ENCODE data around the gene NDUFS3.
A peak's percentile ranks its signal among the peaks of the same experiment; 100 is the strongest.

NDUFS3 gene

DNA sequence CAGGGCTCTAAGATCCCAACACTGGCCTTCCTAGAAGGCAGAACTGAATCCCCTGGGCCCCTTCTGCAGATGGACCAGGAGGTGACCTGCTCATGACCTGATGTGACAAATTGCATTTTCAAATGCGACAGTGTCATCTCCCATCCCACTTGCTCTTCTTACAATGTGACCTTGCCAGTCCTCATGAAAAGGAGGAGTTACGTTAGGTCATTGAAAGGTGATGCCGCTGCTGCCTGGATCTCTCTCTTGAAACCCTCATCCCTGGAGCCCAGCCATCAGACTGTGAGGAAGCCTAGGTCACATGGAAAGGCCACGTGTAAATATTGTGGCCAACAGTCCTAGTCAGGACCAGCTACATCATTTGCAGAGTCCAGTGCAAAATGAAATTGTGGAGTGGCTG, 21.0 kb downstream of the NDUFS3 start:
- no peak for DNase-seq (ENCODE audit: low read depth)
- H3K4me3 ChIP-seq (ENCODE audit: low read depth, low read length): no peak overlapping the region
- TF ChIP-seq, protein P1, sequence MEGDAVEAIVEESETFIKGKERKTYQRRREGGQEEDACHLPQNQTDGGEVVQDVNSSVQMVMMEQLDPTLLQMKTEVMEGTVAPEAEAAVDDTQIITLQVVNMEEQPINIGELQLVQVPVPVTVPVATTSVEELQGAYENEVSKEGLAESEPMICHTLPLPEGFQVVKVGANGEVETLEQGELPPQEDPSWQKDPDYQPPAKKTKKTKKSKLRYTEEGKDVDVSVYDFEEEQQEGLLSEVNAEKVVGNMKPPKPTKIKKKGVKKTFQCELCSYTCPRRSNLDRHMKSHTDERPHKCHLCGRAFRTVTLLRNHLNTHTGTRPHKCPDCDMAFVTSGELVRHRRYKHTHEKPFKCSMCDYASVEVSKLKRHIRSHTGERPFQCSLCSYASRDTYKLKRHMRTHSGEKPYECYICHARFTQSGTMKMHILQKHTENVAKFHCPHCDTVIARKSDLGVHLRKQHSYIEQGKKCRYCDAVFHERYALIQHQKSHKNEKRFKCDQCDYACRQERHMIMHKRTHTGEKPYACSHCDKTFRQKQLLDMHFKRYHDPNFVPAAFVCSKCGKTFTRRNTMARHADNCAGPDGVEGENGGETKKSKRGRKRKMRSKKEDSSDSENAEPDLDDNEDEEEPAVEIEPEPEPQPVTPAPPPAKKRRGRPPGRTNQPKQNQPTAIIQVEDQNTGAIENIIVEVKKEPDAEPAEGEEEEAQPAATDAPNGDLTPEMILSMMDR (conservative IDR thresholded peaks at IDR 0.05; ENCODE audit: low read depth, low read length): no peak

GRCh38 chr11:47603295-47603694, 24.4 kb downstream of the NDUFS3 start:
- no peak for DNase-seq (ENCODE audit: low read depth)
- TF ChIP-seq, protein P1 (conservative IDR thresholded peaks at IDR 0.05; ENCODE audit: low read depth, low read length): no peak

DNA sequence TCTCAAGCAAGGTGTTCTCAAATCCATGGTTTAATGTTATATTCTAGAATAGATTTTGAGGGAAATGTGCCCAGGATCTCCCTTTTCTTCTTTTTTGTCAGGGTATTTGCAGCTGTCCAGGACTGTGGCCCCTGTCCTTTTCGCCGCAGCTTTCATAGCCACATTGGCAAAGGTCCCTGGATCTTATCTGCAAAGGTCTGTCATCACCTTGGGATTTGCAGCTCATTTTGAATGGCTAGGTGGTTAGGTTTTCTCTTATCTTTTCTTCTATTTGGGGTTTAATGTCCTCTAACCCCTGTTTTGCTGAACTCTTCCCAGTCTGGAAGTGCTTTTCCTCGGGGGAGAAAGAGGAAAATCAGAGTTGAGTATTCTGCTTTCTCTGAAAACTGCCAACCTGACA, 27.0 kb downstream of the NDUFS3 start:
- no peak for DNase-seq (ENCODE audit: low read depth)
- no peak overlapping the region for H3K4me3 ChIP-seq (ENCODE audit: low read depth, low read length)
- TF ChIP-seq, protein P1 (conservative IDR thresholded peaks at IDR 0.05; ENCODE audit: low read depth, low read length): no peak

More at GRCh38 chr11:47603295-47603694, 24.4 kb downstream of the NDUFS3 start:
- H3K4me3 ChIP-seq (ENCODE audit: low read depth, low read length): no peak overlapping the region

GRCh38 chr11:47606731-47607130, 27.9 kb downstream of the NDUFS3 start:
- TF ChIP-seq, protein P1 (conservative IDR thresholded peaks at IDR 0.05; ENCODE audit: low read depth, low read length): no peak
- no peak overlapping the region for H3K4me3 ChIP-seq (ENCODE audit: low read depth, low read length)
- DNase-seq (ENCODE audit: low read depth): peak; percentile 70

GRCh38 chr11:47607380-47607779, 28.5 kb downstream of the NDUFS3 start:
- peak; percentile 94 for DNase-seq (ENCODE audit: low read depth)
- H3K4me3 ChIP-seq (ENCODE audit: low read depth, low read length): no peak overlapping the region
- TF ChIP-seq, protein P1 (conservative IDR thresholded peaks at IDR 0.05; ENCODE audit: low read depth, low read length): no peak

DNA sequence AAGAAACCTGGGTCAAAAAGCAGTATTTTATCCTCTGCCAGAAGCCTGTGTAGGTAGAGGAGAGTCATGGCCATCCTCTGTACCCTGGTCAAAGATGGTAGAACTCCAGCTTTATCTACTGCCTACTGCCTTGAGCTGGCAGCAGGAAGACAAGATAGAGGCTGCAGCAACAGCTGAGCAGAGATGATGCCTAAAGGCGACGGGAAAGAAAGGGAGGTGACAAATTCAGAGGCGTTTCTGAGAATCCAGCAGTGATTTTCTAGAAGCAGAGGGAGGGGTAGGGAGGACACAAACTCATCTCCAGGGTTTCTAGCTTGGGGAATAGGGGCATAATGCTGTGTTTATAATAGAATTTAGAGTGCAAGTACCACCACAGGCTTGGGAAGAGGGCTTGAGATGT, 30.8 kb downstream of the NDUFS3 start:
- TF ChIP-seq, protein P1 (conservative IDR thresholded peaks at IDR 0.05; ENCODE audit: low read depth, low read length): no peak
- no peak overlapping the region for H3K4me3 ChIP-seq (ENCODE audit: low read depth, low read length)
- DNase-seq (ENCODE audit: low read depth): no peak

DNA sequence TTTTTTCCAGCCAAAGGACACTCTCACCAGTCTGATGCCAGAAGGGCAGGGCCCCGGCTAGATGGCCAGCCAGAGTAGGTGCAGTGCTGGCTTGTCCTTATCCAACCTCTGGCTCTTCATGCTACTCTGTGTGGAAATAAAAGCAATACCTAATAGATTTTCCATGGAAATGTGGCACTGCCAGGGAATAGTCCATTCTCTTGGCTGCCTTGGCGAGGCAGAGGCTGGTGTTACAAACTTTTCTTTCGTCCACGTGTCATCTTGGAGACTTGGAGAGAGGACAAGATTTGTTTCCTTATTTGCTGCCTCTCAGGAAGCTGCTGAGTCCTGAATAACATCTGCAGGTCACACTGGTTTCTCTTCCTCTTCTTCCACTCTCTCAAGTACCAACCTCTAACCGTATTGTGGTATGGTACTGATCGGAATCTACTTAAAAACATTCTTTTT, 32.5 kb downstream of the NDUFS3 start:
- no peak overlapping the region for H3K4me3 ChIP-seq (ENCODE audit: low read depth, low read length)
- TF ChIP-seq, protein P1 (conservative IDR thresholded peaks at IDR 0.05; ENCODE audit: low read depth, low read length): no peak
- DNase-seq (ENCODE audit: low read depth): no peak

Measured in choroid plexus epithelial cell (primary cell).